Hypothalamus (tissue), 51 donors: ENCODE measurements around the gene HCFC1.
A peak's percentile ranks its signal among the peaks of the same experiment; 100 is the strongest.

Source experiments
- DNase-seq, 51 donors: peaks; one replicate each; lab custom pipeline; 2025; lab: John Stamatoyannopoulos, UW

The HCFC1 gene

DNA sequence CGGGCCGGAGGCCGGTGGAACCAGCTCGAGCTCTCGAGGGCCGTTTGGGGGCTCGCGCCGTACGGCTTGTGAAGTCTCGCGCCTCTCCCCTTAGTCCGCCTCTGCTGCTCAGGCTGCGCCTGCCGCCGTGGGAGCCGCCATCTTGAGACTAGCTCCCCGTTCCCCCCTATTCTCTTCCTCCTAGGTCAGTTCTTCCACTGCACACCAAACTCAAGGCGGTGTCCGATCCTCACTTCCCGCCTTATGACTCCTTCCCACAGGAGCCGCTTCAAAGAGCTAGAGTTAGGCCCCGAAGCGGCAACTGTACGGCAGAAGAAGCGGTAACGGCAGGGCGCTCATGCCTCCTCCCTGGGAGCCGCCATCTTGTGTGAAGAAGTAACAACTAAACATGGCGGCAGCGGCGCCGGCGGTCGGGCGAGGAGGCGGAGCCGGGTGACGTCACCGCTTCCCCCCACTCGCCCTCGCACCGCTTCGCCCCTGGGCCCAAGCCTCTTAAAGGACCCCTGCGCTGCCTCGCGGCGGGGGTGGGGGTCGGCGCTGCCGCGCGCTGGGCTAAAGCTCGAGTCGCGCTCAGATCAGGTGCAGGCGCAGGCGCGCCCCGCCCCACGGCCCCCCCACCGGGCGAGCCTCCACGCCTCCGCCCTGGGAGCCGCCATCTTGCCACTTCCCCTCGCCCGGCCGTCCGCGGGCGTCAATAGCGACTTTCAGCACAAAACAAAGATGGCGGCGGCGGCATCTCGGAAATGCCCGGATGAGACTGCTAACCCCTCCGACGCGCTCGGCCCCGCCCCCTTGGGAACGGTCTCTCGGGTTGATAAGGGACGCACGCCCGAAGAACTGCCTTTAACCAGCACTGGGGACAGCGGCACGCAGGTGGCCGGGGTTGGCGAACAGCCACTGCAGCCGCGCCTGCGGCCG, at the start of gene HCFC1:
Gene HCFC1 (minus strand): TSS at position 369 of the 918 bp plus-strand sequence. CDS start 978 bp downstream, outside the sequence.
- peak; percentile 49 to 97 (median 85) for DNase-seq

- DNase-seq, result peak in 2 of 51 donors; percentile 8 to 21
These were observed 49.6 kb upstream of the HCFC1 start for GRCh38 chrX:154021131-154021611.

- DNase-seq, result no peak
These were observed 49.0 kb upstream of the HCFC1 start for GRCh38 chrX:154020536-154021115.

DNA sequence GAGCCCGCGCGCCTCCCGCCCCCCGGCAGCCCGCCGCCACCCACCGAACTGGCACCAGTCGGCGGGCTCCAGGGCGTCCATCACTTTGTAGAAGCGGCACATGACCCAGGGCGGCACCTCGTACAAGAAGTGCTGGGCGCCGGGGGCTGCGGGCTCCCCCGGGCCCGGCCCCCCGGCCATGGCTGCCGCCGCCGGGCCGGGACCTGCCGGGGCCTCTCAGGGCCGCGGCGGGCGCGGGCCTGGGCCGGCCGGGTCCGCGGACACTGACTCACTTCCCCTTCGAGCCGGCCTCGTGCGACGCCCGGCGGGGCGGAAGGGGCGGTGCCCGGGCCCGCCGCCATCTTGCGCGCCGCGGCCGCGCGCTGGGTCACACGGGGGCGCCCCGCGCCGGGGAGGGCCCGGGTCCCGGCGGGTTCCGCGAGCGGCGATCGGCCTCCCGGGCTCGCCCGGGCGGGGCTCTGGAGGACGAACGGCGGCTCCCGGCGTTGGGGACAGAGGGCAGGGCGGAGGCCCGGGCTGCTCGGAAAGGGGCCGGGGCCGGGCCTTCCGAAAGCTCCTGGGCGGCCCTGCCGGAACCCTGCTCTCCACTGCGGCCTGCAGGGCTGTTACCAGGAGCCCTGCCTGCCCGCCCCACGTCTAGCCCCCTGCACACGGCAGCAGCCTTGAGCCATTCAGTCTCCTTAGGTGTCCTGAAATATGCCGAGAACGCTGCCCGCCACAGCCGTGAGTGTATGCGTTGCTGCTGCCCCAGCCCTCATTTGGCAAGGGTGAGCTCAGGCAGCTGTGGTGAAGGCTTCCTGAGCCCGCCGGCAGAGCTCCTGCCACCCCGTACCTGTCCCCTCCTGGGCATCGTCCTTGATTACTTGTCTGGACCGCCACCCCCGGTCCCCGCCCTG, 48.3 kb upstream of the HCFC1 start, which contains the start of gene IRAK1:
Gene IRAK1 (minus strand): TSS at position 270 of the 896 bp plus-strand sequence. CDS start 90 bp downstream, at position 180.
- peak in 32 of 51 donors; percentile 4 to 66 (median 25) for DNase-seq

- DNase-seq, result no peak
These were observed 47.5 kb upstream of the HCFC1 start for GRCh38 chrX:154019061-154019621.

DNA sequence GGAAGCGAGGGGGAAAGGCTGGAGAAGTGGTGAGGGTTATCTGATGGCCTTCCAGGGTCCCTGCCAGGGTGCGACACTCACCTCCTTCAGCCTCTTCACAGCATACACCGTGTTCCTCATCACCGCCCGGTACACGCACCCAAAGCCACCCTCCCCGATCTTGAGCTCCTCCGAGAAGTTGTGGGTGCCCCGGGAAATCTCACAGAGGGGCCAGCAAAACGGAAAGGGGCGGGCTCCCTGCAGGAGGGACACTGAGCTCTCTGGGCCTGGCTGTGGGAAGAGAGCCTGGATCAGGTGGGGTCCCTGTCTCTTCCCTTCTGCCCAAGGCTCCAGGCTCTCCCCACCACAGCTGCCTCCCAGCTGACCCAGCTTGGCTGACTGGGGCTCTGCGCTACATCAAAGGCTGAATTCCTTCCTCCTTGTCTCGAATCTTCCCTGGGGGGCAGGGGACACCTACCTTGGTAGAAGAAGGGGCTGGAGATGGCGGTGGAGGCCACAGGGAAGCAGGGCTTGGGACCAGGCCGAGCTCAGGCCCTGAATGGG, 47.0 kb upstream of the HCFC1 start:
- no peak for DNase-seq

DNA sequence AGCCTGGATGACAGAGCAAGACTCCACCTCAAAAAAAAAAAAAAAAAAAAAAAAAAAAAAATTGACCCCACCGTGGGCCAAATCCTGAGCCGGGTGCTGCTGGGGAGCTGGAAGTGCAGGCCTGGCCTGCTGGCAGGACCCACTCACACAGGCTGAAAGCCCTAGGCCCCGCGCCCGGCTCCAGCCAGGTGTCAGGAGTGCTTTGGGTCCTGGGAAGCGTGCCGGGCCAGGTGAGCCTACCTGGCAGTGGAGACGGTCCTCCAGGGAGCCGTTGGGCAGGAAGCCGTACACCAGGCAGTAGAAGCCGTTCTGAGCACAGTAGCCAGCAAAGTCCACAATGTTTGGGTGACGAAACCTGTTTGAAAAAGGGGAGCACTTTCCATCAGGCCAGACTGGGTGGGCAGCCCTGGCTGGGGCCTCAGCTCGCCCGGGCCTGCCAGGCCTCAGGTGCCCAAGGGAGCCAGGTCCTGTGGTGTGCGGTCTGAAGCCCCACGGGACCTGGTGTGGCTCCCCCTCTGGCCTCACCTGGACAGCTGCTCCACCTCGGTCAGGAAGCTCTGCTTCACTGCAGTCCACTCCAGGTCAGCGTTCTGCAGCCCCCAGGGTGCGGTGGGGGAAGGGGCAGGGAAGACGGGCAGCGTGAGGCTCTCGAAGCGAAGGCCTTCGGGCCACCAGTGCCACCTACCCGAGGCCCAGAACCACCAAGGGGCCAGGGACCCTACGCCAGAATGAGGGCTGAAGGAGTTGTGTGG, 46.3 kb upstream of the HCFC1 start:
- no peak for DNase-seq

DNA sequence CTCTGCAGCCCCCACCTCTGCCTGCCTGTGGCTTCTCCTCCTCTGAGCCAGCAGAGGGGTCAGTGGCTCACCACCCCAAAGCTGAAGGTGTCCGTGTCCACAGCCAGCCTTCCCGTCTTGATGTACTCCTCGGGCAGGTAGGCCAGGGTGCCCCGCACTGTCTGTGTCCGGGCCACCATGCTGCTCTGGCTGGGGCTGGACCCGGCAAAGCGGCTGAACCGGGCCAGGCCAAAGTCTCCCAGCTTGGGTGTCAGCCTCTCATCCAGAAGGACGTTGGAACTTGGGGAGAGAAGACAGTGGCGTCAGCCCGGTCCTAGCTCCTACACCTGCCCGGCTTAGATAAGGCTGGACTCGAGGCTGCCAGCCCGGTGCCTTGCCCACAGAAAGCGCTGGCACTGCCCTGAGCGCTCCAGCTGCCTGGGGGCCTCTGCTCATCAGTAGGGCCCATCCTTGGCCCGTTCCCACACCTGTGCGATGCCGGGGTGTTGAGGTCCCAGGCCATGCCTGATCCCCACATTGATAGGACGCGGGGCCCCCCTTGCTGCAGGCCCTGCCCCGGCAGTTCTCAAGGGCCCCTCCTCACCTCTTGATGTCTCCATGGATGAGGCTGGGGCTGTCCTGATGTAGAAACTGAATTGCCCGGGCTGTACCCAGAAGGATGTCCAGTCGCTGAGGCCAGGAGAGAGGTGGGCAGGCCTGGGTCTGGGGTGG, 44.9 kb upstream of the HCFC1 start:
- no peak for DNase-seq

- DNase-seq, result no peak
These were observed 44.1 kb upstream of the HCFC1 start for GRCh38 chrX:154015581-154016264.

DNA sequence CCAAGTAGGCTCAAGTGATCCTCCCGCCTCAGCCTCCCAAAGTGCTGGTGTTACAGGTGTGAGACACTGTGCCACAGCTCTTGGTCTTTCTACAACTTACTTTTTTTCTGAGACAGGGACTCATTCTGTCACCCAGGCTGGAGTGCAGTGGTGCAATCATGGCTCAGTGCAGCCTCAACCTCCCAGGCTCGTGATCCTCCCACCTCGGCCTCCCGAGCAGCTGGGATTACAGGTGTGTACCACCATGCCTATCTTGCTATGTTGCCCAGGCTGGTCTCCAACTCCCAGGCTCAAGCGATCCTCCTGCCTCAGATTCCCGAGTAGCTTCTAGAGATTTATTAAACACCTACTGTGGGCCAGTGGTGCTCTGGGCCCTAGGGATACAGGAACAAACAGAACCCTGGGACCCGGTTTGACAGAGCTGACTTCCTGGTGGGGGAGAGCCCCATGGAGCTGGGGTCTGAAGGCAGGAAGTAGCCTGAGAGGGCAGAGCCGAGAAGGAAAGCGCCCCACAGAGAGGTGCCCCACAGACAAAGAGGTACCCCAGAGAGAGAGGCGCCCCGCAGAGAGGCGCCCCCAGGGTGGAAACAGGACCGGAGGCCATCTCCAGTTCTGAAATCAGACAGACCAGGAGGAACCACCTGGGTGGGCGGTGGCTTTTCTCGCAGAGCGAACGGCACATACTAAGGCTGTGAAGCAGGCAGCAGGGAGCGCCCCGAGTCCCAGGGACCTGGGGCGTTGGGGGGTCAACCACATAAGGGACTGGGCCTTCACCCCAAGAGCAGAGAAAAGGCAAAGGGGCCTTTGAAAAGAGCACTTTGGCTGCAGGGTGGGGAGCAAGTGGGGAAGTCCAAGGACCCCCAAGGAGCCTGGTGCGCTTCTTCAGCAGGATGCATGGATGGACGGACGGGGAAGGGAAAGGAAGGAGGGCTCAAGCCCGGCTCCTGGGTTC, 43.1 kb upstream of the HCFC1 start:
- DNase-seq, result no peak

DNA sequence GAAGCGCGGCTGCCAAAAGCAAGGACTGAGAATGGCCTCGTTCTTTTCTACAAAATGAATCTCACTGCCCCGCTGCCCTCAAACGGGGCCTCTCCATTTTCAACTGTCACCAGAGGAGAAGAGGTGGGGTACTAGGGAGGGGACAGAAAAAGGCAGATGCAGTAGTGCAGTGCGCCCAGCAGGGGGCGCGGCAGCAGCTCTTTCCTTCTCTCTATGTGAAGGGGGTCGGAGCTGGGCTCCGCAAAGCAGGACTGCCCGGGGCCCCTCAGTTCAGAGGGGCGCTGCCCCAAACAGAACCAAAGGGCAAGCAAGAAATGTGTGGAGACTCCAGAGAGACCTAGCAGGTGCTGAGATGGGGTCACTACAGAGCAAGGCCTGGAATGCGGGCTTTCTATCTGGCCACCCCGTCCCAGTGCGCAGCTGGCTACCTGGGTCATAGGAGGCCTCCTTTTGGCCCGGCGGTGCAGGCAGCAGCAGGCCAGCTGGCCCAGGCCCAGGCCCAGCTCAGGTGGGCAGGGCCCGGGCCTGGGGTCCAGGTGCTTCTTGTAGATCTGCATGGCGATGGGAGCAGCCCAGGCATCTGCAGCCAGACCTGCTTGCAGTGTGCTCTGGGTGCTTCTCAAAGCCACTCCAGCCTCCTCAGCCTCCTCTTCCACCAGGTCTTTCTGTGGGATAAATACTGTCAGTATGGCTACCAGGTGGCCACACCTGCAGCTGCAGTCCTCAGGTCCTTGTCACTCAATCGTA, 42.2 kb upstream of the HCFC1 start:
- DNase-seq, result peak in 20 of 51 donors; percentile 5 to 48 (median 20)

GRCh38 chrX:154013001-154013421, 41.4 kb upstream of the HCFC1 start:
- DNase-seq, result peak in 10 of 51 donors; percentile 10 to 36 (median 19)

DNA sequence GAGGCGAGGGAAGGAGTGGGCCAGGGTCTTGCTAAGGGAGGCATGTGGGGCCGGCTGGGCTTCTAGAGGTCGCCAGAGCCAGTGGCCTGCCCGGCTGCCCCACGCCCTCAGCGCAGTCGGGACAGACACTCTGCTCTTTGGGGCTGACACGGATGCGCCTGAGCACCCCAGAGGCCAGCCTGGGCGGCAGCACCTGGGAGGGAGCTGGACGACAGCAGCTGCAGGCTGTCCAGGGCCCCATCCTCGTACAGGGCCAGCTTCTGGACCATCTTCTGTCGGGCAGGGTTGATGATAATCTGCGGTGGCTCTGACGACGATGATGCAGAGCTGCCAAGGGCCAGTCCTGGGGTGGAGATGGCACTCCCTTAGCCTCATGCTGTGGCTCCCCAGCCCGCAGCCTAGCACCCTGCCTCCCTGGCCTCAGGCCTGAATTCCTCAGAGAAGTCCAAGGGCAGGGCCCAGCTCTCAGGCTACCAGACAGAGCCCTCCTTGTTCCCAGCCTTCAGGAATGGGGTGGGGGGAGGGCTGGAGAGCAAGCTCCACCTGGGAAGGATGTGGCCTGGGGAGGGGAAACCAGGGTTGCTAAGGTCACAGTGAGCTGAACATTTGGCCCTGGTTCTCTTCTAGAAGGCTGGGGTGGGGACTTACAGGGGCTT, 40.8 kb upstream of the HCFC1 start:
- peak in 22 of 51 donors; percentile 8 to 56 (median 28) for DNase-seq

- DNase-seq, result no peak
These were observed 40.0 kb upstream of the HCFC1 start for GRCh38 chrX:154011376-154012335.
